Endothelial cell of umbilical vein (primary cell): ENCODE results near the gene ZNF470.

Source experiments
- EZH2 ChIP-seq: IDR thresholded peaks from 2 replicates; pipeline ENCODE4 v1.6.1; 2012; ENCODE audit warnings: borderline replicate concordance, low read depth, mild to moderate bottlenecking, moderate library complexity, low read length, inconsistent platforms; ENCODE audit not compliant: severe bottlenecking
- FOS ChIP-seq: IDR thresholded peaks from 2 replicates; pipeline ENCODE4 v1.6.1; 2011; ENCODE audit warnings: mild to moderate bottlenecking, low read length, moderate library complexity, borderline replicate concordance; ENCODE audit not compliant: insufficient read depth
- GATA2 ChIP-seq: IDR thresholded peaks from 2 replicates; pipeline ENCODE4 v1.7.0; 2011; ENCODE audit warnings: low read depth, mild to moderate bottlenecking, moderate library complexity, mixed read lengths, low read length; ENCODE audit not compliant: insufficient read length, insufficient read depth
- JUN ChIP-seq: IDR thresholded peaks from 2 replicates; pipeline ENCODE4 v1.6.1; 2011; ENCODE audit warnings: borderline replicate concordance, low read depth; ENCODE audit not compliant: insufficient read length, insufficient read depth
- MYC ChIP-seq: IDR thresholded peaks from one replicate; pipeline ENCODE4 v1.6.1; 2011; ENCODE audit warnings: mild to moderate bottlenecking, low read depth, low read length
- POLR2A ChIP-seq: IDR thresholded peaks from 2 replicates; pipeline ENCODE4 v1.6.1; 2012; ENCODE audit warnings: low read depth, mild to moderate bottlenecking, control low read depth, low read length
- POLR2AphosphoS5 ChIP-seq: IDR thresholded peaks from 2 replicates; pipeline ENCODE4 v1.6.1; 2012; ENCODE audit warnings: low read depth, mild to moderate bottlenecking, control low read depth, low read length, moderate library complexity; ENCODE audit not compliant: insufficient read depth
- TF ChIP-seq, protein P1 (sequence below), 2 donors: IDR thresholded peaks; 1 replicate in 1 of 2; 2 replicates in 1 of 2; pipeline ENCODE4 v1.5.1; 2011; ENCODE audit warnings: low read length in 2 of 2, mild to moderate bottlenecking in 2 of 2, moderate library complexity in 2 of 2, control low read depth in 1 of 2, inconsistent platforms in 1 of 2, low read depth in 1 of 2; ENCODE audit not compliant: insufficient read depth in 1 of 2; ENCODE audit errors: extremely low read depth in 1 of 2
- TF ChIP-seq, protein P2 (sequence below): IDR thresholded peaks from 2 replicates; pipeline ENCODE4 v1.6.1; 2011; ENCODE audit not compliant: insufficient read depth, insufficient read length

DNA sequence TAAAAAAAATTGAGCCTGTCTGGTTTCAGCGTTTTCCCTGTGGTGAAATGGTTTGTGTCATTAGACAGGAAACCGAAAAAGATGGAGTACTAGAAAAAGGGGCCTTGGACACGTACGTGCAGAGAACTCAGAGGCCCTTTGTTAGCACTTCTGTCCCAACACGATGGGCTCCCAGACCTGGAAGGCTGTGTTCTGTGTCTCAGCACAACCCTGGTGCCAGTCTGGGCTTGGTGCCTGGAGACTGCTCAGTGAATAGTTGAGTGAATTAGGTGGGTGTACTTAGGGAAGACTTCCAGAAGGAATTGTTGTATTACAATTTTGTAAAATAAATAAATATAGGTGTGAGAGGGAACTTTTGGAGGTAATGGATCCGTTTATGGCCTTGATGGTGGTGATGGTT lies 36.6 kb downstream of the ZNF470 start:
- TF ChIP-seq, protein P1, sequence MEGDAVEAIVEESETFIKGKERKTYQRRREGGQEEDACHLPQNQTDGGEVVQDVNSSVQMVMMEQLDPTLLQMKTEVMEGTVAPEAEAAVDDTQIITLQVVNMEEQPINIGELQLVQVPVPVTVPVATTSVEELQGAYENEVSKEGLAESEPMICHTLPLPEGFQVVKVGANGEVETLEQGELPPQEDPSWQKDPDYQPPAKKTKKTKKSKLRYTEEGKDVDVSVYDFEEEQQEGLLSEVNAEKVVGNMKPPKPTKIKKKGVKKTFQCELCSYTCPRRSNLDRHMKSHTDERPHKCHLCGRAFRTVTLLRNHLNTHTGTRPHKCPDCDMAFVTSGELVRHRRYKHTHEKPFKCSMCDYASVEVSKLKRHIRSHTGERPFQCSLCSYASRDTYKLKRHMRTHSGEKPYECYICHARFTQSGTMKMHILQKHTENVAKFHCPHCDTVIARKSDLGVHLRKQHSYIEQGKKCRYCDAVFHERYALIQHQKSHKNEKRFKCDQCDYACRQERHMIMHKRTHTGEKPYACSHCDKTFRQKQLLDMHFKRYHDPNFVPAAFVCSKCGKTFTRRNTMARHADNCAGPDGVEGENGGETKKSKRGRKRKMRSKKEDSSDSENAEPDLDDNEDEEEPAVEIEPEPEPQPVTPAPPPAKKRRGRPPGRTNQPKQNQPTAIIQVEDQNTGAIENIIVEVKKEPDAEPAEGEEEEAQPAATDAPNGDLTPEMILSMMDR (IDR thresholded peaks at IDR 0.05; ENCODE audit: extremely low read depth in 1 of 2, insufficient read depth in 1 of 2, low read depth in 1 of 2, low read length in 2 of 2) = no peak
- TF ChIP-seq JUN = no peak
- no peak for TF ChIP-seq EZH2
- no peak for TF ChIP-seq MYC
- TF ChIP-seq POLR2A = no peak
- TF ChIP-seq POLR2AphosphoS5 = no peak
- no peak for TF ChIP-seq FOS
- TF ChIP-seq, protein P2, sequence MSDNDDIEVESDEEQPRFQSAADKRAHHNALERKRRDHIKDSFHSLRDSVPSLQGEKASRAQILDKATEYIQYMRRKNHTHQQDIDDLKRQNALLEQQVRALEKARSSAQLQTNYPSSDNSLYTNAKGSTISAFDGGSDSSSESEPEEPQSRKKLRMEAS = no peak
- TF ChIP-seq GATA2 = no peak
